Posterior vena cava (tissue), 2 donors: ENCODE measurements around the gene STEAP2. TPM values are rescaled to one million over a fixed set of nuclear protein-coding genes. Genes with fewer than 3 reads are reported as not detected.
"Not testable (repeated sequence)": the region's sequence is repeated elsewhere in the genome, so short reads cannot be mapped to it uniquely, and the experiment has no call there.

ENCODE experiments used
- DNase-seq: peaks from one replicate; pipeline ENCODE4 v3.0.0-alpha.2; 2020; ENCODE audit warnings: low spot score
- intact Hi-C, 2 donors: fragments of 100-400 bp; cut with DNase I; formaldehyde crosslinking; loops; one replicate each; pipeline versions ENCODE4 v1.14.1 to v1.14.2; 2022 to 2023
- total RNA-seq, 2 donors: library from RNA; stranded (reverse); fragmentation: NEBNext Ultra II Directional; extraction: Animal tissue kit (Norgen Biotek cat#: 25700); gene quantifications; one replicate each; pipeline ENCODE4 v1.2.1, GENCODE V29; 2021
- donor health status: DM: yes; HTN: yes; CAD: no.
- donor health status: DM: yes; HTN: yes; CAD: no.

The STEAP2 gene
- total RNA-seq, 2 donors from 2014 or later = 45.9 to 47.7 TPM

GRCh38 chr7:90229682-90230081, 18.1 kb downstream of the STEAP2 start:
- no peak for DNase-seq

GRCh38 chr7:90230834-90231233, 19.3 kb downstream of the STEAP2 start:
- DNase-seq = no peak
- intact Hi-C loops = no loop called here

More at GRCh38 chr7:90229682-90230081, 18.1 kb downstream of the STEAP2 start:
- intact Hi-C loops = no loop called here

GRCh38 chr7:90231304-90231703, 19.8 kb downstream of the STEAP2 start:
- intact Hi-C loops = no loop called here
- DNase-seq = no peak

GRCh38 chr7:90232430-90232829, 20.9 kb downstream of the STEAP2 start:
- DNase-seq = no peak
- intact Hi-C loops = loop anchor here in 1 of 2 donors (1.0 kb wide), 1 partner anchor 13 kb away; the partner anchor contains the start of gene CFAP69

- intact Hi-C loops = no loop called here
- DNase-seq = peak; percentile 66
Observed at GRCh38 chr7:90233569-90233968, 22.0 kb downstream of the STEAP2 start.

- DNase-seq = no peak
- intact Hi-C loops = no loop called here
Observed at GRCh38 chr7:90236721-90237289, 25.3 kb downstream of the STEAP2 start.

GRCh38 chr7:90238022-90238421, 26.5 kb downstream of the STEAP2 start:
- DNase-seq = no peak
- intact Hi-C loops = no loop called here

GRCh38 chr7:90238583-90238982, 27.0 kb downstream of the STEAP2 start:
- no peak for DNase-seq
- intact Hi-C loops = no loop called here

GRCh38 chr7:90239050-90239449, 27.5 kb downstream of the STEAP2 start:
- intact Hi-C loops = no loop called here
- DNase-seq = no peak

- no peak for DNase-seq
- intact Hi-C loops = no loop called here
Observed at GRCh38 chr7:90239625-90240228, 28.2 kb downstream of the STEAP2 start.

GRCh38 chr7:90242369-90243168, 31.0 kb downstream of the STEAP2 start:
- intact Hi-C loops = no loop called here
- no peak for DNase-seq

- no peak for DNase-seq
- intact Hi-C loops = no loop called here
Observed at GRCh38 chr7:90243556-90243955, 32.0 kb downstream of the STEAP2 start.

GRCh38 chr7:90244565-90244908, 33.0 kb downstream of the STEAP2 start:
- intact Hi-C loops = no loop called here
- no peak for DNase-seq

- intact Hi-C loops = loop anchor here in 1 of 2 donors (1.0 kb wide), 1 partner anchor 13 kb away; no protein-coding TSS in a partner anchor
- DNase-seq = peak; percentile 98
Observed at GRCh38 chr7:90244909-90245851, 33.6 kb downstream of the STEAP2 start, which contains the start of gene CFAP69. Gene CFAP69, plus strand, starts transcription at chr7:90245174. Its CDS starts 251 bp downstream, at chr7:90245425.

GRCh38 chr7:90246171-90246570, 34.6 kb downstream of the STEAP2 start:
- peak; percentile 67 for DNase-seq
- intact Hi-C loops = no loop called here

- DNase-seq = no peak
- intact Hi-C loops = no loop called here
Observed at GRCh38 chr7:90248706-90249105, 37.2 kb downstream of the STEAP2 start.

- no peak for DNase-seq
- intact Hi-C loops = no loop called here
Observed at GRCh38 chr7:90250601-90251303, 39.2 kb downstream of the STEAP2 start.

- intact Hi-C loops = no loop called here
- DNase-seq = no peak
Observed at GRCh38 chr7:90251304-90251635, 39.7 kb downstream of the STEAP2 start.

GRCh38 chr7:90256011-90256410, 44.5 kb downstream of the STEAP2 start:
- DNase-seq, intact Hi-C loops: not testable (repeated sequence)
